IPS-18c (cell line): Measurements from ENCODE around the gene SDK1.
"Not testable (repeated sequence)": the region's sequence is repeated elsewhere in the genome, so short reads cannot be mapped to it uniquely, and the experiment has no call there.

Source experiments
- H3K4me3 ChIP-seq: 2 replicates; pipeline ENCODE4 v1.7.0; 2013; ENCODE audit warnings: low read depth, mild to moderate bottlenecking, low read length, moderate library complexity; ENCODE audit not compliant: insufficient read depth
- H3K9me3 ChIP-seq: one replicate; pipeline ENCODE4 v1.6.1; 2013; ENCODE audit warnings: mild to moderate bottlenecking, low read length, moderate library complexity; ENCODE audit not compliant: control insufficient read depth, insufficient read depth

The SDK1 gene

GRCh38 chr7:4273566-4274230 lies 972.6 kb downstream of the SDK1 start:
- Histone ChIP-seq H3K4me3 (no peak overlapping the region), H3K9me3 (peaks cover 3% of the 10 kb centered on the region)

DNA sequence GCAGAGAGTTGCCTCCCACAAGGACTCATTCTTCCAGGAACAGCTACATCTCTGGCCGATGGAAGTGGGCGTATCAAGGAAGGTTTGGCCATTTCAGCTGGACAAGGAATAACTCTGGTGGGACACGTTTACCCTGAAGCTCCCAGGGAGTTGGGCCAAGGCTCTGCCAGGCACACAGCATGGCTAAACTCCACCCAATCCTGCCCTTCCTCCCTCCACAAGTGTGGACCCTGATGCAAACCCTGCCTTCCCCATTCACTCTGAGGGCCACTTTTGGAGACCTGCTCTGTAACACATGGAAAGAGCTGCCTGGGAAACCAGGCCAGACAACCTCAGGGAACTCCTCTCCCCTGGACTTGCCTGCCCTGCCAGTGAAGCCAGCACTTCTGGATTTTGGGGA lies 973.2 kb downstream of the SDK1 start:
- peaks cover 3% of the 10 kb centered on the region for H3K9me3 ChIP-seq

DNA sequence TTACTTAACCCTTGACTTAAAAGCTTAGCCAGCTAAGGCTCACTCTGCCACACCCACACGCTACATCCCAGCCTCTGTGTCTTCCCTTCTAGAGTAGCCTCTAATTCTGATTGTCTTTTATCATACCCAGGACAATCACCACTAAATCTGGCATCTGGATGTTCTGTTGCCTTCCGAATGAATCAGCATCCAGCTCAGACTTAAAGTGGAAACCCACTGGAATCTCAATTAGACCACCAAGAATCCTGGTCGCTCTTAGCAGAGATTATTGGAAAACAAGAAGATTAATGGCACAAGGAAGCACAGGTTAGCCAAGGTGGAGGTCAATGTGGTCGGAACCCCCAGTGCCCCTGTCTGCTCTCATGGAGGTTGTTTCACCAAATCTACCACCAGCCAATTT lies 976.9 kb downstream of the SDK1 start:
- H3K4me3 ChIP-seq = no peak overlapping the region
- peaks cover 3% of the 10 kb centered on the region for H3K9me3 ChIP-seq

More for the DNA sequence above, 973.2 kb downstream of the SDK1 start:
- no peak overlapping the region for H3K4me3 ChIP-seq

DNA sequence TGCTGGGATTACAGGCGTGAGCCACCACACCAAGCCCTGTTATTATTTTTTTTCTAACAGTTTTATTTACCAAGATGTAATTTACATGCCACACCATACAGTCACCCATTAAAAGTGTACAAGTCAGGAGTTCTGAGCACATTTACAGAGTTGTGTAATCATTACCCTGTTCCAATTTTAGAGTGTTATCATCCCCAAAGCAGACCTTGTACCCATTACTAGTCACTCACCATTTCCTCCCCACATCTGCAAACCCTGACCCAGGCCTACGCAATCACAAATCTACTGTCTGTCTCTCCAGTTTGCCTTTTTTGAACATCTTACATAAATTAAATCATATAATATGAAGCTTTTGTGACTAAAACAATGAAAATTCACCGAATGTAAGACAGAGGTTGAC lies 978.2 kb downstream of the SDK1 start:
- peaks cover 3% of the 10 kb centered on the region for H3K9me3 ChIP-seq
- no peak overlapping the region for H3K4me3 ChIP-seq

GRCh38 chr7:4281231-4281993 lies 980.4 kb downstream of the SDK1 start:
- no peaks in the 10 kb centered on the region for H3K9me3 ChIP-seq
- no peak overlapping the region for H3K4me3 ChIP-seq

- Histone ChIP-seq H3K4me3 (no peak overlapping the region), H3K9me3 (no peaks in the 10 kb centered on the region)
Measured at GRCh38 chr7:4282434-4283223, 981.6 kb downstream of the SDK1 start.

GRCh38 chr7:4286351-4286750 lies 985.3 kb downstream of the SDK1 start:
- peaks cover 2% of the 10 kb centered on the region for H3K9me3 ChIP-seq
- no peak overlapping the region for H3K4me3 ChIP-seq

DNA sequence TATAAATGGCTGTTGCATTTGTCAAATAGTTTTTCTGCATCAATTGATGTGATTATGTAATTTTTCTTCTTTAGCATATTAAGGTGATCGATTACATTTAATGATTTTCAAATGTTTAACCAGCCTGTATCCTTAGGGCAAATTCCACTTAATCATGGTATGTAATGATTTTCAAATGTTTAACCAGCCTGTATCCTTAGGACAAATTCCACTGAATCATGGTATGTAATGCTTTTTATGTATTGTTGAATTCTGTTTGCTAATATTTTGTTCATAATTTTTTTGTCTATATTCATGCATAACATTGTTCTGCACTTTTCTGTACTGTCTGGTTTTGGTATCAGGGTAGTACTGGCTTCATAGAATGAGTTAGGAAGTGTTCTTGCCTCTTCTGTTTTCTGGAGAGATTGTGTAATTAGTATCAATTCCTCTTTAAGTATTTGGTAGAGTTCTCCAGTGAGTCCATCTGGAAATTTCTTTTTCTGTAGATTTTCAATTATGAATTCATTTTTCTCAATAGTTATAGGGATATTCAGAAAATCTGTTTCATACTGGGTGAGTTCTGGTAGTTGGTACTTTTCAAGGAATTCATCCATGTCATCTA lies 987.8 kb downstream of the SDK1 start:
- Histone ChIP-seq H3K9me3 (peaks cover 2% of the 10 kb centered on the region), H3K4me3 (no peak overlapping the region)

DNA sequence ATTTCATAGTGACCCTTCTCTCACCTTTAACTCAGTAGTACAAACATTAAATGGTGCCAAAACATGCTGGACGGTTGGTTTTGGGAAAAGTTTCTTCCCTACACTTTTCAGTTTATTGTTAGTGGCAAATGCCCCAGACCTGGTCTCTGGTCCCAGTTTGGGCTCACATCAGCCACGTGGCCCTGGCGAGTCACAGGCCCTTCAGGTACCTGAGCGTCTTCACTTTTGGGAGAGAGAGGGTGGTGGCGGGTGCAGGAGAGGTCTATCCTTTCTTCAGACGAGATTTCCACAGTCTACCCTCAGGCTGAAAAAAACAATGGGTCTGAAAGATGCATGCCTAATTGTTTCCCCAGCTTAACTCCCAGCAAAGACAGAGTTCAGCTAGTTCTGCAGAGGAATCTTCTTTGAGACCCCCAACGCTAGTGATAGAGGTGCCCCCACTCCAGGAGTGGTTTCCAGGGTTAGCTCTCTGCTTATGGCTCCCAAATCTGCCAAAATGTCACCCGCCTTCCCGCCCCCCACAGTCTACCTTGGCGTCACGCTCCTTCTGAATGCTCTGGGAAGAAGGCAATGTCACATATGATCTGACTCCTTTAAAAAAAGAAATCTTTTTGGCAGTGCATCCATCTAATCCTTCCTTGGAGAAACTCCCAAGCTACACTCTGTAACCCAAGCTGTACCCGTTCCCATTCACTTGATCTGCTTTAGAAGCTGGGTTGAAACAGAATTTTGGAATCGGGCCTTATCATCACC lies 996.3 kb downstream of the SDK1 start:
- peaks cover 5% of the 10 kb centered on the region for H3K9me3 ChIP-seq
- H3K4me3 ChIP-seq = no peak overlapping the region

DNA sequence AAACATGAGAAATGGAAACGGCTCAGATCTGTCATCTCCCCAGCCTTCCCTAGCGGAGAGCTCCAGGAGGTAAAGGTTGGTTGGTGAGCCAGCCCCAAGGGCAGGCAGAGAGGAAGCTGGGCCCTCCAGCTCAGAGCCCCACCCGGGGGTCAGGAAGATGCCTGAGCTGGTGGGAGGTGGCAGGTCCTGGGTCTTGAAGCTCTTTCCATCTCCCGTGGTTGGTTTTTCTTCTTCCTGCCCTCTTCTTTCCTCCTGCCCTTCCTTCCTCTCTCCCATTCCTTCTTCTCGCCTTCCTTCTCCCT lies 996.8 kb downstream of the SDK1 start:
- H3K9me3 ChIP-seq = peaks cover 5% of the 10 kb centered on the region
- H3K4me3 ChIP-seq = no peak overlapping the region

DNA sequence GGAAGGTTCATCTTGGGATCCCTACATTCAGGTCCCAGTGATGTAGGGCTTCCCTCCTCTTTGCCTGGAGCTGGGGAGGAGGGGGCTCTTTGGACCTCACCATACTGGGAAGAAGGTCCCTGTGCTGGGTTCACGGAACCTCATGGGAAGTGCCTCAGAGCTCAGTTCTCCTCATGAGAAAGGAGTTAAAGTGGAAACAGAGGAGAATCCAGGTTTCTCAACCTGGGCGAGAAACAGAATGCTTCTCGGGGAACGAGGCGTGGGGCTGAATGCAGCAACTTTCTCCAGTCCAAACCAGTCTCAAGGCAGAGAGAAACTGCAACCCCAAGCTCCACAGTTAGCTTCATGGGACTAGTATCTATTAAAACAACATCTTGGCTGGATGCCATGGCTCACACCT lies 998.4 kb downstream of the SDK1 start:
- Histone ChIP-seq H3K4me3 (no peak overlapping the region), H3K9me3 (peaks cover 5% of the 10 kb centered on the region)

DNA sequence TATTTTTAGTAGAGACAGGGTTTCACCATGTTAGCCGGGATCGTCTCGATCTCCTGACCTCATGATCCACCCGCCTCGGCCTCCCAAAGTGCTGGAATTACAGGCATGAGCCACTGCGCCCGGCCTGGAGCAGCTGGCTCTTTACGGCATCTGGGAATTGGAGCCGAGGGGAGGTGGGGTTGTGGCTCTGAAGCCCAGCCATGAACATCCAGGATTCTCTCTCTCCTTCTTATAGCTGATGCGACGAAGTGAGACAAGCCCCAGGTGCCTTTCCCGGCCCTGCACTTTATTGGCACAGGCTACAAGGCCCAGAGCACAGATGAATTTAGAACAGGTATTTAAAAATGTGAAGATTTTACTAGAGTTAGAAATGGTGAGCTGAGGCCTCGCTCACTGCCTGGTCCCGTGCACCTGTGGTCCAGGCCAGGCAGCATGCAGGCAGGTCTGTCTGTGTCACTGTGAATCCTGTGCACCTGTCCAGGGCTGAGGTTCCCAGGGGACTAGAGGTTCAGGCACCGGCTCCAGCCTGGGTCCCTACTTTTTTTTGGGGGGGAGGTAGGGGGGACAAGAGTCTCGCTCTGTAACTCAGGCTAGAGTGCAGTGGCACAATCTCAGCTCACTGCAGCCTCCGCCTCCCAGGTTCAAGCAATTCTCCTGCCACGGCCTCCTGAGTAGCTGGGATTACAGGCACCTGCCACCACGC lies 1001.3 kb downstream of the SDK1 start:
- H3K4me3 ChIP-seq = no peak overlapping the region
- peaks cover 2% of the 10 kb centered on the region for H3K9me3 ChIP-seq

- Histone ChIP-seq H3K4me3 (no peak overlapping the region), H3K9me3 (no peaks in the 10 kb centered on the region)
Measured at GRCh38 chr7:4307316-4308204, 1006.5 kb downstream of the SDK1 start.

DNA sequence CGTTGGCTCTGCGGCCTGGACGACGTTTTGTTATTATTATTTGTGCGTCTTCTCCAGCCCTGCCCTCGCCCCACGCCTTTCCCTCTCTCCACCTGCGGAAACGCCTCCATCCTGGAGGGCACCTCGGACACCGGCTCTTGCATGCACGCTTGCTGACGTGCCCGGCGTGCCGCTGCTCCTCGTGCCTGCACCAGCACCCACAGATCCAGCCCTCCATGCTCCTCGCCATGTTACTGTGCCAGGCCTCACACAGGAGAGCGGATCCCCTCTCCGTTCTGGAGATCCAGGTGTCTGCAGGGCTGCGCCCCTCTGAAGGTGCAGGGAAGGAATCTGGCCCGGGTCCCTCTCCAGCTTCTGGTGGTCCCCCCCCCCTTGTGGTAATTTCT lies 1007.1 kb downstream of the SDK1 start:
- H3K4me3 ChIP-seq = no peak overlapping the region
- H3K9me3 ChIP-seq = no peaks in the 10 kb centered on the region

DNA sequence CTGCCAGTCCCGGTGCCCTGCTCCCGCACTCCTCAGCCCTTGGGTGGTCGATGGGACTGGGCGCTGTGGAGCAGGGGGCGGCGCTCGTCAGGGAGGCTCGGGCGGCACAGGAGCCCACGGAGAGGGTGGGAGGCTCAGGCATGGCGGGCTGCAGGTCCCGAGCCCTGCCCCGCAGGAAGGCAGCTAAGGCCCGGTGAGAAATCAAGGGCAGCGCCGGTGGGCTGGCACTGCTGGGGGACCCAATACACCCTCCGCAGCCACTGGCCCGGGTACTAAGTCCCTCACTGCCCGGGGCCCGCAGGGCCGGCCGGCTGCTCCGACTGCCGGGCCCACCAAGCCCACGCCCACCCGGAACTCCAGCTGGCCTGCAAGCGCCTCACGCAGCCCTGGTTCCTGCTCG lies 1012.9 kb downstream of the SDK1 start:
- H3K4me3 ChIP-seq, H3K9me3 ChIP-seq: not testable (repeated sequence)

GRCh38 chr7:4314316-4314715 lies 1013.3 kb downstream of the SDK1 start:
- H3K4me3 ChIP-seq, H3K9me3 ChIP-seq: not testable (repeated sequence)
